PFSK-1 (cell line): ENCODE data around the gene ADAM12.

Source experiments
- POLR2AphosphoS5 ChIP-seq: IDR thresholded peaks from 2 replicates; pipeline ENCODE4 v1.6.1; 2012; ENCODE audit warnings: low read depth, mild to moderate bottlenecking, control low read depth, low read length, moderate library complexity
- REST ChIP-seq, 2 experiments: IDR thresholded peaks; 2 replicates each; pipeline versions ENCODE4 v1.6.1 to v1.8.0; 2011 to 2012; ENCODE audit warnings: low read depth in 2 of 2, low read length in 2 of 2, control low read depth in 1 of 2, inconsistent platforms in 1 of 2, mild to moderate bottlenecking in 1 of 2, moderate library complexity in 1 of 2; ENCODE audit not compliant: insufficient read depth in 1 of 2
- SIN3A ChIP-seq: IDR thresholded peaks from 2 replicates; pipeline ENCODE4 v1.6.1; 2012; ENCODE audit warnings: mild to moderate bottlenecking, low read length, moderate library complexity, borderline replicate concordance; ENCODE audit not compliant: insufficient read depth
- TAF1 ChIP-seq: IDR thresholded peaks from 2 replicates; pipeline ENCODE4 v1.6.1; 2012; ENCODE audit warnings: low read length, control low read depth, borderline replicate concordance; ENCODE audit not compliant: insufficient read depth

- TF ChIP-seq SIN3A: no peak
- no peak for TF ChIP-seq TAF1
- TF ChIP-seq REST (IDR thresholded peaks at IDR 0.05; ENCODE audit: insufficient read depth in 1 of 2, low read depth in 2 of 2, low read length in 2 of 2): no peak
- TF ChIP-seq POLR2AphosphoS5: no peak
Measured at GRCh38 chr10:126117196-126117595, 271.1 kb downstream of the ADAM12 start.
